GM23248 (cell line): ENCODE results near the gene ACTN2. TPM values are rescaled to one million over a fixed set of nuclear protein-coding genes. Genes with fewer than 3 reads are reported as not detected.

Source experiments
- DNase-seq: peaks from one replicate; pipeline ENCODE4 v3.0.0-alpha.2; 2015
- H2AFZ ChIP-seq: fragments of 200-600 bp; sonication (generic); 2 replicates; pipeline ENCODE4 v1.6.1; 2016; ENCODE audit warnings: antibody characterized with exemption
- H3F3A ChIP-seq: fragments of 200-600 bp; sonication (generic); 2 replicates; pipeline ENCODE4 v1.6.1; 2016; ENCODE audit warnings: mild to moderate bottlenecking, antibody characterized with exemption, mixed run types; ENCODE audit not compliant: insufficient read depth
- H3K27ac ChIP-seq: fragments of 200-600 bp; sonication (generic); 2 replicates; pipeline ENCODE4 v1.5.1; 2016; ENCODE audit warnings: mild to moderate bottlenecking
- H3K27me3 ChIP-seq: fragments of 200-600 bp; sonication (generic); replicated peaks from 2 replicates; pipeline ENCODE4 v1.6.1; 2016; ENCODE audit warnings: mild to moderate bottlenecking; ENCODE audit not compliant: insufficient read depth
- H3K36me3 ChIP-seq: fragments of 200-600 bp; sonication (generic); 2 replicates; pipeline ENCODE4 v1.6.1; 2016; ENCODE audit warnings: low read depth, mild to moderate bottlenecking
- H3K4me1 ChIP-seq: fragments of 200-600 bp; sonication (generic); 2 replicates; pipeline ENCODE4 v1.6.1; 2016; ENCODE audit warnings: mild to moderate bottlenecking; ENCODE audit not compliant: insufficient read depth
- H3K4me2 ChIP-seq: fragments of 200-600 bp; sonication (generic); one replicate; pipeline ENCODE4 v1.6.1; 2016; ENCODE audit warnings: mild to moderate bottlenecking; ENCODE audit not compliant: unreplicated experiment
- H3K4me3 ChIP-seq: fragments of 200-600 bp; sonication (generic); 2 replicates; pipeline ENCODE4 v1.5.1; 2016; ENCODE audit warnings: mild to moderate bottlenecking
- H3K79me2 ChIP-seq: fragments of 200-600 bp; sonication (generic); 2 replicates; pipeline ENCODE4 v1.6.1; 2016; ENCODE audit warnings: mild to moderate bottlenecking; ENCODE audit not compliant: insufficient read depth
- H3K9ac ChIP-seq: fragments of 200-600 bp; sonication (generic); 2 replicates; pipeline ENCODE4 v1.6.1; 2016; ENCODE audit warnings: mild to moderate bottlenecking
- H3K9me2 ChIP-seq: fragments of 200-600 bp; sonication (generic); 2 replicates; pipeline ENCODE4 v1.6.1; 2016; ENCODE audit warnings: mixed run types, mild to moderate bottlenecking, moderate library complexity; ENCODE audit not compliant: insufficient read depth
- H3K9me3 ChIP-seq: fragments of 200-600 bp; sonication (generic); one replicate; pipeline ENCODE4 v1.6.1; 2017; ENCODE audit warnings: low read depth
- H4K20me1 ChIP-seq: fragments of 200-600 bp; sonication (generic); 2 replicates; pipeline ENCODE4 v1.6.0; 2016; ENCODE audit not compliant: insufficient read depth
- EZH2 ChIP-seq: fragments of 200-600 bp; sonication (generic); IDR thresholded peaks from 2 replicates; pipeline ENCODE4 v1.6.1; 2018; ENCODE audit warnings: antibody characterized with exemption, mild to moderate bottlenecking; ENCODE audit not compliant: insufficient read depth, poor library complexity, severe bottlenecking
- EZH2phosphoT487 ChIP-seq: fragments of 200-600 bp; sonication (generic); IDR thresholded peaks from 2 replicates; pipeline ENCODE4 v1.6.1; 2018; ENCODE audit warnings: antibody characterized with exemption, moderate library complexity, mild to moderate bottlenecking, low read depth; ENCODE audit not compliant: insufficient read depth
- WGBS, 2 experiments: methylation state at CpG; one replicate each; pipeline ENCODE4 v1.1.6; 2015 to 2017; ENCODE audit warnings: low lambda C conversion rate in 2 of 2, low coverage in 1 of 2; ENCODE audit errors: missing lambda C conversion rate in 2 of 2; 5-methylcytosine and 5-hydroxymethylcytosine counted together
- in situ Hi-C: fragments of 300-500 bp; cut with MboI; formaldehyde crosslinking; loops from 2 replicates; pipeline ENCODE4 v1.15.0; 2020
- polyA plus RNA-seq: library from polyadenylated mRNA; unstranded; fragments of >200 nt; fragmentation: Nextera tagmentation; extraction: Ambion mirVana; gene quantifications from 2 replicates; pipeline ENCODE4 v1.2.1, GENCODE V29; 2016
- total RNA-seq: library from RNA; depleted of rRNA; stranded (reverse); fragments of >200 nt; shearing (Covaris generic); gene quantifications from 2 replicates; pipeline ENCODE4 v1.2.3, GENCODE V29; 2014

The ACTN2 gene
- total and polyA plus RNA-seq, 2 experiments from 2014 or later, result not detected

DNA sequence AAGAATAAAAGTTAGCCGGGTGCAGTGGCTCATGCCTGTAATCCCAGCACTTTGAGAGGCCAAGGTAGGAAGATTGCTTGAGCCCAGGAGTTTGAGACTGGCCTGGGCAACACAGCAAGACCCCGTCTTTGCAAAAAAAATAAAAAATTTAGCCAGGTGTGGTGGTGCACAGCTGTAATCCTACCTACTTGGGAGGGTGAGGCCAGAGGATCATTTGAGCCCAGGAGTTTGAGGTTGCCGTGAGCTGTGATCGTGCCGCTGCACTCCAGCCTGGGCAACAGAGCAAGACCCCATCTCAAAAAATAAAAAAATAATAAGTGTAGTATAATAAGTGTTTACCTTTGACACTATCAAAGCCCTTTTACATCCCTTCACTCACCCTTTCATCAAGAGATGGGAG is 5.0 kb downstream of the ACTN2 start:
- H3K27ac ChIP-seq, result no peak overlapping the region
- H3K27me3 ChIP-seq, result peaks cover 16% of the 10 kb centered on the region
- TF ChIP-seq EZH2, result no peak
- no peak for TF ChIP-seq EZH2phosphoT487
- H3K4me1 ChIP-seq, result no peaks in the 10 kb centered on the region
- 61 to 66% methylated on average over 5 of the region's 5 CpGs for WGBS, 2 experiments
- H3K4me2 ChIP-seq, result no peak overlapping the region
- H3K9me3 ChIP-seq, result no peaks in the 10 kb centered on the region
- H4K20me1 ChIP-seq, result no peaks in the 10 kb centered on the region
- no peaks in the 10 kb centered on the region for H3K9me2 ChIP-seq
- in situ Hi-C loops, result no loop called here
- no peaks in the 10 kb centered on the region for H3K36me3 ChIP-seq
- H3K4me3 ChIP-seq, result no peak overlapping the region
- no peak overlapping the region for H3K9ac ChIP-seq
- DNase-seq, result no peak
- H3F3A ChIP-seq, result no peaks in the 10 kb centered on the region
- H3K79me2 ChIP-seq, result no peaks in the 10 kb centered on the region
- H2AFZ ChIP-seq, result no peak overlapping the region

- no peak for DNase-seq
- Histone ChIP-seq H3K9me3 (no peaks in the 10 kb centered on the region), H3K27ac (no peak overlapping the region), H3F3A (no peaks in the 10 kb centered on the region), H3K9me2 (no peaks in the 10 kb centered on the region), H4K20me1 (no peaks in the 10 kb centered on the region), H3K4me3 (no peak overlapping the region), H3K9ac (no peak overlapping the region), H3K4me1 (no peaks in the 10 kb centered on the region), H3K4me2 (no peak overlapping the region), H2AFZ (no peak overlapping the region), H3K79me2 (no peaks in the 10 kb centered on the region), H3K36me3 (no peaks in the 10 kb centered on the region), H3K27me3 (peaks cover 9% of the 10 kb centered on the region)
- in situ Hi-C loops, result no loop called here
- TF ChIP-seq EZH2phosphoT487 (no peak), EZH2 (no peak)
- WGBS, 2 experiments, result 43 to 44% methylated on average over 3 of the region's 3 CpGs
Measured at GRCh38 chr1:236692128-236692527, 5.8 kb downstream of the ACTN2 start.

- Histone ChIP-seq H3K9me3 (no peaks in the 10 kb centered on the region), H3K79me2 (no peaks in the 10 kb centered on the region), H3K27ac (no peak overlapping the region), H3K9ac (no peak overlapping the region), H3K9me2 (no peaks in the 10 kb centered on the region), H3K4me1 (no peaks in the 10 kb centered on the region), H3K4me2 (no peak overlapping the region), H3K27me3 (peaks cover 2% of the 10 kb centered on the region; the same call in 1 of the 2 replicates), H2AFZ (no peak overlapping the region), H4K20me1 (no peaks in the 10 kb centered on the region), H3K4me3 (no peak overlapping the region), H3K36me3 (no peaks in the 10 kb centered on the region), H3F3A (no peaks in the 10 kb centered on the region)
- no peak for TF ChIP-seq EZH2
- TF ChIP-seq EZH2phosphoT487, result no peak
- WGBS, 2 experiments, result 77 to 78% methylated on average over 10 of the region's 10 CpGs
- in situ Hi-C loops, result no loop called here
- no peak for DNase-seq
Measured at GRCh38 chr1:236692742-236693141, 6.4 kb downstream of the ACTN2 start.

DNA sequence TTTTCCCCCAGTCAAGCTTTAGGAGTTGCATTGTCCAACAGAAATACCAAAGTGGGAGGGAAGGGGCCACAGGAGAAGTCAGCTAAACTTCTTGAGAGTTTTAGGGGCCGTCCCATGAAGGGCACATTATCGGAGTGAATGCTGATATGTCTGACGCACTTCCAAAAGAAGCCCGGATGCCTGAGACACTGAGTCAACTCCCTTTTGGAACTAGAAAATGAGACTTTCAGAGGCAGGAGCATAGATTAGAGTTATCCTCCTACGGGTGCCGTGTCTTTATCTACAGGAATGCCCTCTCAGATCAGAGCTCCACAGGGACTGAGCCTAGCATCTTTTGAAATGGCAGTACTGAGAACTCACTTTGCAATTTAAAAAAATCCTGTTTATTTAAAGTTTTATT is 13.1 kb downstream of the ACTN2 start:
- no peaks in the 10 kb centered on the region for H3K27me3 ChIP-seq
- DNase-seq, result no peak
- no peak overlapping the region for H3K4me2 ChIP-seq
- no peak overlapping the region for H3K4me3 ChIP-seq
- no peaks in the 10 kb centered on the region for H3K9me3 ChIP-seq
- no peaks in the 10 kb centered on the region for H3K9me2 ChIP-seq
- no peaks in the 10 kb centered on the region for H3K36me3 ChIP-seq
- no peaks in the 10 kb centered on the region for H4K20me1 ChIP-seq
- in situ Hi-C loops, result no loop called here
- H3F3A ChIP-seq, result no peaks in the 10 kb centered on the region
- TF ChIP-seq EZH2phosphoT487 (no peak), EZH2 (no peak)
- H2AFZ ChIP-seq, result no peak overlapping the region
- no peaks in the 10 kb centered on the region for H3K79me2 ChIP-seq
- H3K4me1 ChIP-seq, result no peaks in the 10 kb centered on the region
- no peak overlapping the region for H3K9ac ChIP-seq
- WGBS, 2 experiments, result 56 to 60% methylated on average over 6 of the region's 6 CpGs
- H3K27ac ChIP-seq, result no peak overlapping the region

- TF ChIP-seq EZH2phosphoT487 (no peak), EZH2 (no peak)
- in situ Hi-C loops, result no loop called here
- Histone ChIP-seq H3K27ac (no peak overlapping the region), H3K4me2 (no peak overlapping the region), H4K20me1 (no peaks in the 10 kb centered on the region), H3K79me2 (no peaks in the 10 kb centered on the region), H3K9me2 (no peaks in the 10 kb centered on the region), H3K27me3 (no peaks in the 10 kb centered on the region), H3F3A (no peaks in the 10 kb centered on the region), H3K36me3 (no peaks in the 10 kb centered on the region), H3K4me1 (no peaks in the 10 kb centered on the region), H2AFZ (no peak overlapping the region), H3K9me3 (no peaks in the 10 kb centered on the region), H3K4me3 (no peak overlapping the region), H3K9ac (no peak overlapping the region)
- DNase-seq, result no peak
- 53 to 67% methylated on average over 2 of the region's 2 CpGs for WGBS, 2 experiments
Measured at GRCh38 chr1:236700903-236701302, 14.6 kb downstream of the ACTN2 start.
